ENCODE results near the gene CASP8. TPM values are rescaled to one million over a fixed set of nuclear protein-coding genes. Genes with fewer than 3 reads are reported as not detected.

The CASP8 gene
- total RNA-seq, 1 donor from 2014 or later, result 2.5 TPM

DNA sequence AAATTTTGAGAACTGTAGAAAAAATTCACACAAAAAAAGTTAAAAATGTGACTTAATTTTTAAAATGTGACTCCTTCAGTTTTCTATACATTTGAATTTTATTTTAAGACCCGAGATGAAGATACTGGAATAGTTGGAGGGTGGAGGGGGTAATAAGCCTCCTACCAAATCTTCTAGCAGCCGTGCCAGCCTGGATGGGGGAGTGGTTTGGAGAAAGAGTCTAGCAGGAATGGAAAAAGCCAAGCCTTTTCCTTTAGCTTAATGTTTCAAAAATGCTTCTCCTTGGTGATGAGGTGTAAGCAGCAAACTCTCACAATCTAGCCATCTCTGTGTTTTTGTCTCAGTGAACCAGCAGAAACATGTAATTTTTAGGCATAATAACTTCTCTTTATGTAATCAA is 14.7 kb downstream of the CASP8 start:
- Mint-ChIP-seq H3K4me3 (no peak overlapping the region), H3K36me3 (ENCODE audit: low read depth) (no peaks in the 10 kb centered on the region), H3K4me1 (no peaks in the 10 kb centered on the region), H3K27me3 (ENCODE audit: low read depth) (no peaks in the 10 kb centered on the region), H3K9me3 (no peaks in the 10 kb centered on the region), H3K27ac (ENCODE audit: unreplicated experiment) (no peak overlapping the region)
- DNase-seq (ENCODE audit: low read depth, low spot score), result no peak
- TF ChIP-seq, protein P1, sequence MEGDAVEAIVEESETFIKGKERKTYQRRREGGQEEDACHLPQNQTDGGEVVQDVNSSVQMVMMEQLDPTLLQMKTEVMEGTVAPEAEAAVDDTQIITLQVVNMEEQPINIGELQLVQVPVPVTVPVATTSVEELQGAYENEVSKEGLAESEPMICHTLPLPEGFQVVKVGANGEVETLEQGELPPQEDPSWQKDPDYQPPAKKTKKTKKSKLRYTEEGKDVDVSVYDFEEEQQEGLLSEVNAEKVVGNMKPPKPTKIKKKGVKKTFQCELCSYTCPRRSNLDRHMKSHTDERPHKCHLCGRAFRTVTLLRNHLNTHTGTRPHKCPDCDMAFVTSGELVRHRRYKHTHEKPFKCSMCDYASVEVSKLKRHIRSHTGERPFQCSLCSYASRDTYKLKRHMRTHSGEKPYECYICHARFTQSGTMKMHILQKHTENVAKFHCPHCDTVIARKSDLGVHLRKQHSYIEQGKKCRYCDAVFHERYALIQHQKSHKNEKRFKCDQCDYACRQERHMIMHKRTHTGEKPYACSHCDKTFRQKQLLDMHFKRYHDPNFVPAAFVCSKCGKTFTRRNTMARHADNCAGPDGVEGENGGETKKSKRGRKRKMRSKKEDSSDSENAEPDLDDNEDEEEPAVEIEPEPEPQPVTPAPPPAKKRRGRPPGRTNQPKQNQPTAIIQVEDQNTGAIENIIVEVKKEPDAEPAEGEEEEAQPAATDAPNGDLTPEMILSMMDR (conservative IDR thresholded peaks at IDR 0.05), result no peak

DNA sequence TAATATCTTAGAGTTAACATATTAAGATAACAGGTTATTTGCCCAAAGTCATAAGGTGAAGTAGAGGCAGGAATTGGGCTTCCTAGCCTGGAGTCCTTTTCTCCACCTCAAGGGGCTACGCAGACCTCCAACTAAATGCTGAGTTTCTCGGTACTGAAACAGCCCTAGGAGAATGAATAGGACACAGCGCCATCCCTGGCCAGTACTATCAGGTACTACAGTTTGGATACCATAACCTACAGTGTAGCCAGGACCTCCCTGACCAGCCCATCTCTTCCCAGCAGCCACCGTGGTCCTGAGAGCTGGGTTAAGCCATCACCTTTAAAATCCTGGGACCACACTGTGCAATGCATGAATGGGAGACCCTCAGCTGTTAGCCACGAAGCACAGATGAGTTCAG is 15.7 kb downstream of the CASP8 start:
- H3K36me3 Mint-ChIP-seq (ENCODE audit: low read depth), result no peaks in the 10 kb centered on the region
- H3K4me3 Mint-ChIP-seq, result no peak overlapping the region
- H3K4me1 Mint-ChIP-seq, result no peaks in the 10 kb centered on the region
- no peak for DNase-seq (ENCODE audit: low read depth, low spot score)
- TF ChIP-seq, protein P1 (conservative IDR thresholded peaks at IDR 0.05), result no peak
- no peak overlapping the region for H3K27ac Mint-ChIP-seq (ENCODE audit: unreplicated experiment)
- H3K9me3 Mint-ChIP-seq, result no peaks in the 10 kb centered on the region
- no peaks in the 10 kb centered on the region for H3K27me3 Mint-ChIP-seq (ENCODE audit: low read depth)

DNA sequence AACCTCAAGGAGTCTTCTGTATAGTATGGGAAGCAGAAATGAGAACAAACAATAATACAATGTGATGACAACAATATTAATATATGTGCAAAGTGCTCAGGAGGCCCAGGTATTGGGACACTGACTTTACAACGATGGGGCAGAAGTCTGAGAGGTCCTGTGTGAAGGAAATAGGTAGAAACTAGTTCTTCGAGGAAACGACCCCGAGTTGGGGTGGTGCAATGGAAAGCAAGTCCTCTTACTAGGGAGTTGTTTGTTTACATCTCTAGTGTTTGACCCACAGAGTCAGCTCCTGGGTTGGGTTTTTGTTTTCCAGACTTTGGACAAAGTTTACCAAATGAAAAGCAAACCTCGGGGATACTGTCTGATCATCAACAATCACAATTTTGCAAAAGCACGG is 16.2 kb downstream of the CASP8 start:
- H3K4me3 Mint-ChIP-seq, result no peak overlapping the region
- H3K27ac Mint-ChIP-seq (ENCODE audit: unreplicated experiment), result no peak overlapping the region
- TF ChIP-seq, protein P1 (conservative IDR thresholded peaks at IDR 0.05), result no peak
- H3K27me3 Mint-ChIP-seq (ENCODE audit: low read depth), result no peaks in the 10 kb centered on the region
- no peaks in the 10 kb centered on the region for H3K36me3 Mint-ChIP-seq (ENCODE audit: low read depth)
- no peaks in the 10 kb centered on the region for H3K9me3 Mint-ChIP-seq
- H3K4me1 Mint-ChIP-seq, result no peaks in the 10 kb centered on the region
- no peak for DNase-seq (ENCODE audit: low read depth, low spot score)

DNA sequence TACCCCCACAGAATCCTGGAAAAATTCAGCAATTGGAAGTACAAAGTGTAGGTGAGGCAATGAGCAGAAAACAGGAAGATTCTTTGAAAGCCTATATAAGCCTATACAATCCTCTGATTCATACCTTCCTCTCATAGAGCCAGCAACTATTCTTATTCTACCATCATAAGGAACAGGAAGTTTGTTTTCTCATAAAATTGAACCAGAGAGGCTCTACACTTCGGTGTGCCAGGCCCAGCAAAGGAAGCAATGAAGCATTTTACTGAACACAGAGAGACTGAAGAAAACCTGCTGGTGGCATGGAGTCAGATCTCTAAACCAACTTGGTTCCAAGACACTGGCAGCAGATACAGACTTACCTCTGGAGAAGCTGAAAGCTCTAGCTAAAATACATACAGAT is 18.7 kb downstream of the CASP8 start:
- Mint-ChIP-seq H3K4me3 (no peak overlapping the region), H3K36me3 (ENCODE audit: low read depth) (no peaks in the 10 kb centered on the region), H3K4me1 (no peaks in the 10 kb centered on the region), H3K27me3 (ENCODE audit: low read depth) (no peaks in the 10 kb centered on the region), H3K27ac (ENCODE audit: unreplicated experiment) (no peak overlapping the region), H3K9me3 (no peaks in the 10 kb centered on the region)
- TF ChIP-seq, protein P1 (conservative IDR thresholded peaks at IDR 0.05), result no peak
- DNase-seq (ENCODE audit: low read depth, low spot score), result no peak

DNA sequence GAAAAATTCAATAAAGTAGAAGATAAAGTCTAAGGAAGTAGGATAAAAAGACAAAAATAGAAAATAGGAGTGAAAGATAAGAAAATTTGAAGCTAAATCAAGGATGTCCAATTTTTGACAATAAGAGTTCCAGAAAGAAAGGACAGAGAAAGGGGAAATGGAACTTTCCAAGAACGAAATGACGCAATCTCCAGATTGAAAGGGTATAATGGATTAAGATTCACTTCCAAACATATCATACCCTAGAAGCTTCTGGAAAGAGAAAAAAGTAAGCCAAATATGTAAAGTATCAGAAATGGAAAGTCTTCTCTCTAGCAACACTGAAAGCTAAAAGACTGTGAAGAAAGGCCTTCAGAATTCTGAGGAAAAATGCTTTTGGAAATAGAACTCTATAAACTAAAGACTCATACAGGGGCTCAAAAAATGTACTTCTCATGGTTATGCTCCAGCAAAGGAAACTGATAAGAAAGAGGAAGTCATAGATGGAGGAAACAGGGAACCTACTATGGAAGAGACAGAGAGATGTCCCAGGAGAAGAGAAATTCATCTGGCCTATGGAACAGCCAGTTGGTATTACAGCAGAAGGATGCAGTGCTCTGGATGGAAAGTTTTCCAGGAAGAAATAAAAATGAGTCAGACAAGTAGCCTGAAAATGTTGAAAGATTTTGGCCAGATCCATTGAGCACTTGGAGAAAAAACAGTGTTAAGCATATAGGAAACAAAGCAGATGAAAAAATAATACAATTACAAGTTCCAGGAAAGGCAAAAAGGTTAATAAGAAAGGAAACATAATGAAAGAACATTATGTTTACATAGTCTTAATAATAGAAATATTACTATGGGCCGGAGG is 20.1 kb downstream of the CASP8 start:
- no peak overlapping the region for H3K4me3 Mint-ChIP-seq
- H3K27ac Mint-ChIP-seq (ENCODE audit: unreplicated experiment), result no peak overlapping the region
- H3K27me3 Mint-ChIP-seq (ENCODE audit: low read depth), result no peaks in the 10 kb centered on the region
- no peaks in the 10 kb centered on the region for H3K9me3 Mint-ChIP-seq
- DNase-seq (ENCODE audit: low read depth, low spot score), result no peak
- H3K36me3 Mint-ChIP-seq (ENCODE audit: low read depth), result peaks cover 6% of the 10 kb centered on the region
- TF ChIP-seq, protein P1 (conservative IDR thresholded peaks at IDR 0.05), result no peak
- no peaks in the 10 kb centered on the region for H3K4me1 Mint-ChIP-seq
